Mesenchymal stem cell (in vitro differentiated cells and primary cell): Measurements from ENCODE around the gene SLC34A2.

Experiments used
- DNase-seq: peaks from one replicate; pipeline ENCODE4 v3.0.0-alpha.2; 2013
- H2AFZ ChIP-seq: one replicate; pipeline ENCODE4 v1.6.1; 2013; ENCODE audit warnings: low read depth, mild to moderate bottlenecking, control low read depth, inconsistent platforms, low read length, moderate library complexity
- H2AK5ac ChIP-seq: 2 replicates; pipeline ENCODE4 v1.6.1; 2013; ENCODE audit warnings: low read length, moderate library complexity, mild to moderate bottlenecking, inconsistent platforms; ENCODE audit not compliant: severe bottlenecking
- H2BK120ac ChIP-seq: one replicate; pipeline ENCODE4 v1.6.1; 2013; ENCODE audit warnings: low read depth, mild to moderate bottlenecking, inconsistent platforms, low read length, moderate library complexity
- H2BK12ac ChIP-seq, 2 experiments: one replicate each; pipeline ENCODE4 v1.6.1; 2013; ENCODE audit warnings: inconsistent platforms in 2 of 2, low read length in 2 of 2, mild to moderate bottlenecking in 2 of 2, moderate library complexity in 2 of 2, control low read depth in 1 of 2
- H2BK15ac ChIP-seq: one replicate; pipeline ENCODE4 v1.6.1; 2013; ENCODE audit warnings: mild to moderate bottlenecking, low read depth, inconsistent platforms; ENCODE audit not compliant: poor library complexity, severe bottlenecking
- H2BK5ac ChIP-seq: 2 replicates; pipeline ENCODE4 v1.6.1; 2013; ENCODE audit warnings: low read depth, mild to moderate bottlenecking, low read length, control low read depth, inconsistent platforms; ENCODE audit not compliant: poor library complexity, severe bottlenecking
- H3K14ac ChIP-seq, 2 experiments: one replicate each; pipeline ENCODE4 v1.6.1; 2013; ENCODE audit warnings: inconsistent platforms in 2 of 2, low read length in 2 of 2, control low read depth in 1 of 2, mild to moderate bottlenecking in 1 of 2, moderate library complexity in 1 of 2
- H3K18ac ChIP-seq, 2 experiments: one replicate each; pipeline ENCODE4 v1.6.1; 2013; ENCODE audit warnings: inconsistent platforms in 2 of 2, low read length in 2 of 2, control low read depth in 1 of 2, low read depth in 1 of 2, mild to moderate bottlenecking in 1 of 2
- H3K23ac ChIP-seq, 2 experiments: one replicate each; pipeline ENCODE4 v1.6.1; 2013; ENCODE audit warnings: inconsistent platforms in 2 of 2, low read length in 2 of 2, mild to moderate bottlenecking in 2 of 2, moderate library complexity in 2 of 2, control low read depth in 1 of 2
- H3K27ac ChIP-seq: 2 replicates; pipeline ENCODE4 v1.5.1; 2013; ENCODE audit warnings: mild to moderate bottlenecking, moderate library complexity, low read length, control low read depth, inconsistent platforms; ENCODE audit not compliant: poor library complexity, severe bottlenecking
- H3K27me3 ChIP-seq, 2 experiments: 2 replicates each; pipeline versions ENCODE4 v1.6.1 to v1.7.0; 2013; ENCODE audit warnings: low read length in 2 of 2, mild to moderate bottlenecking in 2 of 2, moderate library complexity in 2 of 2, control low read depth in 1 of 2, inconsistent platforms in 1 of 2; ENCODE audit not compliant: control insufficient read depth in 1 of 2, insufficient read depth in 1 of 2
- H3K36me3 ChIP-seq, 2 experiments: 2 replicates each; pipeline versions ENCODE4 v1.6.1 to v1.7.0; 2013; ENCODE audit warnings: low read length in 2 of 2, control low read depth in 1 of 2, inconsistent platforms in 1 of 2, low read depth in 1 of 2, mild to moderate bottlenecking in 1 of 2; ENCODE audit not compliant: insufficient read depth in 2 of 2, control insufficient read depth in 1 of 2
- H3K4ac ChIP-seq, 2 experiments: one replicate each; pipeline ENCODE4 v1.6.1; 2013; ENCODE audit warnings: inconsistent platforms in 2 of 2, low read length in 2 of 2, mild to moderate bottlenecking in 2 of 2, moderate library complexity in 2 of 2, control low read depth in 1 of 2, low read depth in 1 of 2
- H3K4me1 ChIP-seq: 2 replicates; pipeline ENCODE4 v1.6.1; 2013; ENCODE audit warnings: low read depth, low read length, control low read depth; ENCODE audit not compliant: control insufficient read depth, insufficient read depth
- H3K4me2 ChIP-seq: 2 replicates; pipeline ENCODE4 v1.6.1; 2013; ENCODE audit warnings: low read length, mild to moderate bottlenecking, inconsistent platforms; ENCODE audit not compliant: poor library complexity, severe bottlenecking
- H3K4me3 ChIP-seq, 2 experiments: 2 replicates each; pipeline versions ENCODE4 v1.5.1 to v1.7.0; 2013; ENCODE audit warnings: low read length in 2 of 2, mild to moderate bottlenecking in 2 of 2, control low read depth in 1 of 2, low read depth in 1 of 2; ENCODE audit not compliant: insufficient read depth in 1 of 2
- H3K79me1 ChIP-seq: replicated peaks from 2 replicates; pipeline ENCODE4 v1.6.1; 2013; ENCODE audit warnings: mild to moderate bottlenecking, control low read depth, low read length, inconsistent platforms; ENCODE audit not compliant: poor library complexity, severe bottlenecking
- H3K9ac ChIP-seq: 2 replicates; pipeline ENCODE4 v1.7.0; 2013; ENCODE audit warnings: mild to moderate bottlenecking, low read length, moderate library complexity
- H3K9me3 ChIP-seq: 2 replicates; pipeline ENCODE4 v1.7.0; 2013; ENCODE audit warnings: mild to moderate bottlenecking, low read length; ENCODE audit not compliant: control insufficient read depth
- H4K8ac ChIP-seq: one replicate; pipeline ENCODE4 v1.6.1; 2013; ENCODE audit warnings: inconsistent platforms, mild to moderate bottlenecking, low read length, moderate library complexity
- H4K91ac ChIP-seq: one replicate; pipeline ENCODE4 v1.6.1; 2013; ENCODE audit warnings: mild to moderate bottlenecking, low read length, inconsistent platforms
- WGBS: methylation state at CpG from one replicate; pipeline ENCODE4 v1.1.7; 2013; ENCODE audit warnings: mixed read lengths; 5-methylcytosine and 5-hydroxymethylcytosine counted together

Gene SLC34A2

DNA sequence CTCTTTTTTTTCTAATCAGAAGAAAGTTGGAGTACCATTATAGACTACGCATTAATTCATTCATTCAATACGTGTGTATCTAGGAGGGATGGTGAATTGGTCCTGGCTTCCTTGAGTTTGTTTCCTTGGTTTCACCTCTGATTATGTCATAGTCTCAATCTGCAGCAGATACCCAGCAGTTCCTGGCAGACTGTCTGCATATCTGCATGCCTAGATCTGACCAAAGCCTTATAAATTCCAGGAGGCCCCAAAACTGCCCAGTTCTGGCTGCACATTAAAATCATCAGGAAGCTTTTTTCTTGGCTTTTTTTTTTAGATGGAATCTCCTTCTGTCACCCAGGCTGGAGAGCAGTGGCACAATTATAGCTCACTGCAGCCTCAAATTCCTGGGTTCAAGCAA lies 27.2 kb upstream of the SLC34A2 start:
- Histone ChIP-seq H3K27ac (no peak overlapping the region), H3K9ac (no peak overlapping the region), H2AFZ (no peak overlapping the region), H3K4ac (no peak overlapping the region), H3K36me3 (no peaks in the 10 kb centered on the region), H4K91ac (no peak overlapping the region), H3K9me3 (no peaks in the 10 kb centered on the region), H4K8ac (no peak overlapping the region), H3K14ac (no peak overlapping the region), H2BK15ac (no peak overlapping the region), H2BK5ac (no peak overlapping the region), H3K23ac (no peak overlapping the region), H3K27me3 (peaks cover under 1 to 5% of the 10 kb centered on the region in 2 experiments), H3K18ac (no peak overlapping the region), H3K4me1 (no peaks in the 10 kb centered on the region), H3K4me2 (no peak overlapping the region), H2BK120ac (no peak overlapping the region), H3K4me3 (no peak overlapping the region), H2AK5ac (no peak overlapping the region), H2BK12ac (no peak overlapping the region), H3K79me1 (no peaks in the 10 kb centered on the region)
- 100% methylated on average over 2 of the region's 2 CpGs for WGBS
- no peak for DNase-seq

DNA sequence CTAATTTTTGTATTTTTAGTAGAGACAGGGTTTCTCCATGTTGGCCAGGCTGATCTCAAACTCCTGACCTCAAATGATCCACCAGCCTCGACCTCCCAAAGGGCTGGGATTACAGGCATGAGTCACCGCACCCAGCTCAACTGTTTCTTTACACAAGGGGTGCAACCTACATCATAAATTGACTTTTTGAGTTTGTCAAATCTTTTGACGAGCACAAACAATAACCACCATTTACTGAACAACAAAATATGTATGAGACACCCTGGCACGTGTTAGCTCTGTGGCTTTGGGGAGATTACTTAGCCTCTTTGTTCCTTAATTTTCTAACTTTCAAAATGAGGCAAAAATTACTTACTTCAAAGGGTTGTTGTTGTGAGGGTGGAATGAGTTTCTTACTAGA lies 23.5 kb upstream of the SLC34A2 start:
- H3K27ac ChIP-seq: no peak overlapping the region
- H3K4me3 ChIP-seq: no peak overlapping the region
- no peak overlapping the region for H3K23ac ChIP-seq
- DNase-seq: no peak
- no peak overlapping the region for H2BK5ac ChIP-seq
- H3K79me1 ChIP-seq: no peaks in the 10 kb centered on the region
- H3K18ac ChIP-seq: no peak overlapping the region
- H2BK120ac ChIP-seq: no peak overlapping the region
- no peak overlapping the region for H3K9ac ChIP-seq
- H3K9me3 ChIP-seq: no peaks in the 10 kb centered on the region
- H2BK12ac ChIP-seq: no peak overlapping the region
- H2AK5ac ChIP-seq: no peak overlapping the region
- no peak overlapping the region for H2AFZ ChIP-seq
- H2BK15ac ChIP-seq: no peak overlapping the region
- no peak overlapping the region for H4K91ac ChIP-seq
- H3K14ac ChIP-seq: no peak overlapping the region
- H3K36me3 ChIP-seq: no peaks in the 10 kb centered on the region
- H3K4ac ChIP-seq: no peak overlapping the region
- peaks cover 8 to 16% of the 10 kb centered on the region in 2 experiments for H3K27me3 ChIP-seq
- H4K8ac ChIP-seq: no peak overlapping the region
- H3K4me2 ChIP-seq: no peak overlapping the region
- WGBS: 70% methylated on average over 3 of the region's 4 CpGs
- no peaks in the 10 kb centered on the region for H3K4me1 ChIP-seq

DNA sequence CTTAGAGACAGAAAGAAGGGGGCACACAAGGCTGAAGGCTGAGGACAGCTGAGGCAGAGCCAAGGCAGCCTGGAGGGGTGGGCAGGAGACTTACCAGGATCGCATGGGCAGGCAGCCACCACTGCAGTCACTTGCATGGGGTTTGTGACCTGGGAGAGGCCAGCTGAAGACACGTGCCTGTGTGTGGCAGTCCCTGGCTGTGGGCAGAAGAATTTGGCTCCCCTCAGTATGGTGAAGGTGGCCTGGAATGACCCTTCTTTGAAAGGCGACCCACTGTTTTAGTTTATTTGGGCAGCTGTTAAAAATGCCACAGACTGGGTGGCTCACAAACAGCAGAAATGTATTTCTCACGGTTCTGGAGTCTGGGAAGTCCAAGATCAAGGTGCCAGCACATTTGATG lies 22.1 kb upstream of the SLC34A2 start:
- no peaks in the 10 kb centered on the region for H3K36me3 ChIP-seq
- no peaks in the 10 kb centered on the region for H3K9me3 ChIP-seq

DNA sequence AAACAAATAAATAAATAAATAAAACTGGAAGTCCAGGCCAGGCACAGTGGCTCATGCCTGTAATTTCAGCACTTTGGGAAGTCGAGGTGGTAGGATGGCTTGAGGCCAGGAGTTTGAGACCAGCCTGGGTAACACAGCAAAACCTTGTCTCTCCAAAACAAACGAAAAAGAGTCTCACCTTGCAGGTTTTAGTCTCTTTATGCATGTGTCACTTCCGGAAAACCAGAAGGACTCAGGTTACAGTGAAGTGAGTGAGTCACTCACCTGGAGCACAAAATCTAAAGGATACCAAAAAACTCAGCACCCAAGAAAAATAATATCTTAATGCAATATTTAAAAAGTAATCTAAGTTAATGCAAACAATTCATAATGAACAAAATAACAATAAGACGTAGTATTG lies 20.1 kb upstream of the SLC34A2 start:
- DNase-seq: no peak
- no peak overlapping the region for H3K4me2 ChIP-seq
- H3K4me1 ChIP-seq: no peaks in the 10 kb centered on the region
- H3K4me3 ChIP-seq: no peak overlapping the region
- no peak overlapping the region for H3K18ac ChIP-seq
- no peak overlapping the region for H3K23ac ChIP-seq
- no peak overlapping the region for H4K8ac ChIP-seq
- H4K91ac ChIP-seq: no peak overlapping the region
- peaks cover 8 to 20% of the 10 kb centered on the region in 2 experiments for H3K27me3 ChIP-seq
- H3K9me3 ChIP-seq: no peaks in the 10 kb centered on the region
- H3K79me1 ChIP-seq: no peaks in the 10 kb centered on the region
- H2BK12ac ChIP-seq: no peak overlapping the region
- H3K4ac ChIP-seq: no peak overlapping the region
- H3K27ac ChIP-seq: no peak overlapping the region
- no peak overlapping the region for H3K14ac ChIP-seq
- H2BK5ac ChIP-seq: no peak overlapping the region
- H2BK120ac ChIP-seq: no peak overlapping the region
- WGBS: 54% methylated on average over 4 of the region's 4 CpGs
- H3K36me3 ChIP-seq: no peaks in the 10 kb centered on the region
- no peak overlapping the region for H2AFZ ChIP-seq
- H2AK5ac ChIP-seq: no peak overlapping the region
- H2BK15ac ChIP-seq: no peak overlapping the region
- H3K9ac ChIP-seq: no peak overlapping the region

More for the DNA sequence above, 22.1 kb upstream of the SLC34A2 start:
- H2AK5ac ChIP-seq: no peak overlapping the region
- H3K27me3 ChIP-seq: peaks cover 8 to 20% of the 10 kb centered on the region in 2 experiments
- no peak overlapping the region for H3K18ac ChIP-seq
- H3K4ac ChIP-seq: no peak overlapping the region
- no peak overlapping the region for H2BK120ac ChIP-seq
- H2BK5ac ChIP-seq: no peak overlapping the region
- no peak overlapping the region for H3K27ac ChIP-seq
- H4K91ac ChIP-seq: no peak overlapping the region
- H2AFZ ChIP-seq: no peak overlapping the region
- WGBS: 76% methylated on average over 4 of the region's 4 CpGs
- H3K4me1 ChIP-seq: no peaks in the 10 kb centered on the region
- H4K8ac ChIP-seq: no peak overlapping the region
- H3K4me3 ChIP-seq: no peak overlapping the region
- H2BK15ac ChIP-seq: no peak overlapping the region
- H3K9ac ChIP-seq: no peak overlapping the region
- H2BK12ac ChIP-seq: no peak overlapping the region
- no peak overlapping the region for H3K14ac ChIP-seq
- H3K23ac ChIP-seq: no peak overlapping the region
- no peak for DNase-seq
- H3K79me1 ChIP-seq: no peaks in the 10 kb centered on the region
- no peak overlapping the region for H3K4me2 ChIP-seq
